GM04503 (cell line): ENCODE data around the gene SH2D5.

ENCODE experiments used
- DNase-seq: peaks from one replicate; pipeline ENCODE4 v3.0.0-alpha.2; 2012; ENCODE audit warnings: low read depth

Gene SH2D5

GRCh38 chr1:20713440-20713839 is 19.1 kb downstream of the SH2D5 start:
- no peak for DNase-seq

- no peak for DNase-seq
These were observed 20.3 kb downstream of the SH2D5 start for GRCh38 chr1:20712215-20712577.

GRCh38 chr1:20711285-20712214 is 21.0 kb downstream of the SH2D5 start:
- DNase-seq, result no peak

- no peak for DNase-seq
These were observed 21.8 kb downstream of the SH2D5 start for GRCh38 chr1:20710469-20711284.

GRCh38 chr1:20709868-20710267 is 22.6 kb downstream of the SH2D5 start:
- DNase-seq, result no peak

GRCh38 chr1:20708891-20709290 is 23.6 kb downstream of the SH2D5 start:
- no peak for DNase-seq

GRCh38 chr1:20708057-20708456 is 24.4 kb downstream of the SH2D5 start:
- no peak for DNase-seq

GRCh38 chr1:20706841-20707240 is 25.7 kb downstream of the SH2D5 start:
- no peak for DNase-seq

GRCh38 chr1:20705203-20705755 is 27.2 kb downstream of the SH2D5 start:
- DNase-seq, result no peak

GRCh38 chr1:20704390-20705202 is 27.9 kb downstream of the SH2D5 start:
- DNase-seq, result no peak

- no peak for DNase-seq
These were observed 29.3 kb downstream of the SH2D5 start for GRCh38 chr1:20703124-20703756.

GRCh38 chr1:20702416-20702815 is 30.1 kb downstream of the SH2D5 start:
- DNase-seq, result no peak

GRCh38 chr1:20701847-20702246 is 30.7 kb downstream of the SH2D5 start:
- DNase-seq, result no peak

GRCh38 chr1:20701446-20701845 is 31.1 kb downstream of the SH2D5 start:
- DNase-seq, result no peak

GRCh38 chr1:20700636-20701215 is 31.8 kb downstream of the SH2D5 start:
- DNase-seq, result no peak

- DNase-seq, result no peak
These were observed 32.9 kb downstream of the SH2D5 start for GRCh38 chr1:20699558-20699957.

GRCh38 chr1:20698195-20698910 is 34.1 kb downstream of the SH2D5 start:
- DNase-seq, result peak; percentile 56

- no peak for DNase-seq
These were observed 34.9 kb downstream of the SH2D5 start for GRCh38 chr1:20697563-20697962.

GRCh38 chr1:20696397-20697333 is 35.8 kb downstream of the SH2D5 start:
- peak; percentile 69 for DNase-seq
